Ovary (tissue), 3 donors: ENCODE data around the gene ZMYM2.

Experiments used
- CTCF ChIP-seq, 3 donors: fragments of 450-650 bp in 2 of 3; fragments of 200-600 bp in 1 of 3; IDR thresholded peaks; one replicate each; pipeline versions ENCODE4 v1.5.1 to v1.8.0; 2016 to 2022; ENCODE audit warnings: antibody characterized with exemption in 3 of 3, mild to moderate bottlenecking in 1 of 3
- EP300 ChIP-seq: sonication (generic); formaldehyde crosslinking; IDR thresholded peaks from one replicate; pipeline ENCODE4 v1.6.1; 2017; ENCODE audit warnings: antibody characterized with exemption
- POLR2A ChIP-seq: fragments of 450-650 bp; IDR thresholded peaks from one replicate; pipeline ENCODE4 v1.6.1; 2017; ENCODE audit warnings: antibody characterized with exemption, mild to moderate bottlenecking, moderate library complexity
- donor health status: DM: no; HTN: no; CAD: no.

GRCh38 chr13:20099319-20099718 is 140.8 kb downstream of the ZMYM2 start:
- TF ChIP-seq CTCF (IDR thresholded peaks at IDR 0.05) (no peak), EP300 (no peak), POLR2A (no peak)
